G401.6 (cell line): ENCODE results near the gene ATE1.

Experiments
- FAIRE-seq: peaks from 2 replicates; lab custom pipeline; 2012; peaks lifted over from hg19 to GRCh38; lab: Jason Lieb, UNC

The ATE1 gene

GRCh38 chr10:121694327-121694965 is 233.4 kb downstream of the ATE1 start:
- peak; percentile 96 for FAIRE-seq

GRCh38 chr10:121692626-121693025 is 235.2 kb downstream of the ATE1 start:
- FAIRE-seq, result peak; percentile 94

GRCh38 chr10:121690970-121691369 is 236.9 kb downstream of the ATE1 start:
- FAIRE-seq, result no peak
